Erythroblast (primary cell): ENCODE measurements around the gene ASMT.

Experiments
- GATA1 ChIP-seq: IDR thresholded peaks from 2 replicates; pipeline ENCODE4 v1.6.1; 2011; ENCODE audit warnings: low read depth, mild to moderate bottlenecking, control low read depth, low read length, moderate library complexity
- POLR2A ChIP-seq: IDR thresholded peaks from 2 replicates; pipeline ENCODE4 v1.6.1; 2011; ENCODE audit warnings: mild to moderate bottlenecking, low read length

- TF ChIP-seq POLR2A (no peak), GATA1 (no peak)
These were observed 8.8 kb downstream of the ASMT start for GRCh38 chrX:1623691-1624090.
